K562 (cell line): ENCODE data around the gene HUNK. TPM values are rescaled to one million over a fixed set of nuclear protein-coding genes. Genes with fewer than 3 reads are reported as not detected.
A peak's percentile ranks its signal among the peaks of the same experiment; 100 is the strongest.

Experiments used
- ATAC-seq: fragments of 200-7000 bp; cut with Tn5 transposase; 3 replicates; pipeline ENCODE4 v1.9.1; 2020; ENCODE audit warnings: moderate library complexity
- BruUV-seq: library from RNA; stranded (reverse); fragments of 400-500 nt; replicated peaks from 2 replicates; lab custom pipeline; 2021; lab: Mats Ljungman, UMichigan
- CTCF ChIA-PET: fragments of 300-600 bp; formaldehyde crosslinking; extraction: SDS; loops from one replicate; lab custom pipeline; 2021; ENCODE audit warnings: low intra/inter-chr PET ratio; lab: Yijun Ruan, JAX
- POLR2A ChIA-PET: fragments of 300-600, 350-650 bp; sonication (Branson Sonifier 250); formaldehyde crosslinking; extraction: SDS; loops from one replicate; lab custom pipeline; 2021; ENCODE audit warnings: antibody characterized with exemption, inconsistent platforms; lab: Yijun Ruan, JAX
- DNase-seq, 4 experiments: peaks; one replicate each; pipeline versions ENCODE4 v3.0.0 to v3.0.0-alpha.2; 2011 to 2018; ENCODE audit warnings: low spot score in 3 of 4, mixed read lengths in 3 of 4; ENCODE audit errors: extremely low read depth in 1 of 4
- FAIRE-seq: peaks from 2 replicates; lab custom pipeline; 2011; peaks lifted over from hg19 to GRCh38; lab: Jason Lieb, UNC
- H2AFZ ChIP-seq: 2 replicates; pipeline ENCODE4 v1.6.0; 2011; ENCODE audit warnings: low read depth, low read length, control low read depth, inconsistent platforms
- H3K27ac ChIP-seq: fragments of 200-600 bp; 3 replicates; pipeline ENCODE4 v1.8.0; 2011; ENCODE audit warnings: low read depth, mild to moderate bottlenecking, control low read depth, inconsistent platforms, low read length, moderate library complexity, mixed read lengths; ENCODE audit errors: extremely low read depth
- H3K27me3 ChIP-seq, 2 experiments: fragments of 300-600 bp in 1 of 2; 2 replicates in 1 of 2; 3 replicates in 1 of 2; pipeline versions ENCODE4 v1.6.0 to v1.8.0; 2011; ENCODE audit warnings: inconsistent platforms in 2 of 2, low read length in 2 of 2, mild to moderate bottlenecking in 1 of 2, mixed read lengths in 1 of 2, moderate library complexity in 1 of 2; ENCODE audit not compliant: control insufficient read depth in 2 of 2, insufficient read depth in 2 of 2
- H3K36me3 ChIP-seq: fragments of 300-600 bp; 3 replicates; pipeline ENCODE4 v1.8.0; 2011; ENCODE audit warnings: mild to moderate bottlenecking, low read length, inconsistent platforms; ENCODE audit not compliant: control insufficient read depth, insufficient read depth
- H3K4me1 ChIP-seq, 2 experiments: fragments of 200-600 bp in 1 of 2; replicated peaks in 1 of 2; 2 replicates in 1 of 2; 3 replicates in 1 of 2; pipeline versions ENCODE4 v1.5.1 to v1.8.0; 2011; ENCODE audit warnings: inconsistent platforms in 2 of 2, low read length in 2 of 2, mild to moderate bottlenecking in 1 of 2, mixed read lengths in 1 of 2, moderate library complexity in 1 of 2; ENCODE audit not compliant: control insufficient read depth in 2 of 2, insufficient read depth in 2 of 2
- H3K4me2 ChIP-seq: 2 replicates; pipeline ENCODE4 v1.6.1; 2011; ENCODE audit warnings: low read length, control low read depth, inconsistent platforms, mixed read lengths; ENCODE audit not compliant: insufficient read depth
- H3K4me3 ChIP-seq: fragments of 200-600 bp; sonication (generic), shearing (Covaris generic); 2 replicates; pipeline ENCODE4 v1.5.1; 2016; ENCODE audit warnings: control low read depth, inconsistent platforms
- H3K79me2 ChIP-seq: fragments of 200-600 bp; 3 replicates; pipeline ENCODE4 v1.8.0; 2011; ENCODE audit warnings: low read length, inconsistent platforms; ENCODE audit not compliant: control insufficient read depth, insufficient read depth
- H3K9ac ChIP-seq, 2 experiments: 2 replicates each; pipeline versions ENCODE4 v1.6.0 to v1.6.1; 2011; ENCODE audit warnings: low read depth in 2 of 2, low read length in 2 of 2, control low read depth in 1 of 2, inconsistent platforms in 1 of 2, mild to moderate bottlenecking in 1 of 2, mixed read lengths in 1 of 2; ENCODE audit not compliant: insufficient read depth in 1 of 2
- H3K9me1 ChIP-seq: one replicate; pipeline ENCODE4 v1.6.0; 2011; ENCODE audit warnings: inconsistent platforms, mild to moderate bottlenecking, low read length, moderate library complexity; ENCODE audit not compliant: control insufficient read depth, insufficient read depth
- H3K9me3 ChIP-seq: replicated peaks from 2 replicates; pipeline ENCODE4 v1.5.1; 2011; ENCODE audit warnings: low read depth, low read length, inconsistent platforms; ENCODE audit not compliant: control insufficient read depth, insufficient read depth
- H4K20me1 ChIP-seq: replicated peaks from 2 replicates; pipeline ENCODE4 v1.6.1; 2011; ENCODE audit warnings: low read length, inconsistent platforms, mixed read lengths; ENCODE audit not compliant: control insufficient read depth, insufficient read depth
- ELF4 ChIP-seq: fragments of 450-650 bp; formaldehyde crosslinking; IDR thresholded peaks from 2 replicates; pipeline ENCODE4 v1.4.0; 2022; ENCODE audit warnings: missing genetic modification characterization
- HMBOX1 ChIP-seq: sonication (generic); IDR thresholded peaks from 2 replicates; pipeline ENCODE4 v1.6.1; 2016
- MEF2D ChIP-seq: conservative IDR thresholded peaks from 2 replicates; pipeline ENCODE4 v1.6.1; 2016; ENCODE audit warnings: low read depth, missing genetic modification characterization, missing compliant biosample characterization
- ZFP91 ChIP-seq: sonication (generic); formaldehyde crosslinking; IDR thresholded peaks from 2 replicates; pipeline ENCODE4 v1.8.0; 2022; ENCODE audit warnings: mild to moderate bottlenecking, missing genetic modification reagents
- WGBS: fragments of 100-300 bp; shearing (Covaris generic); methylation state at CpG from one replicate; pipeline ENCODE4 v1.1.6; 2016; ENCODE audit warnings: low coverage, mixed read lengths; ENCODE audit not compliant: insufficient coverage; ENCODE audit errors: missing lambda C conversion rate; 5-methylcytosine and 5-hydroxymethylcytosine counted together
- in situ Hi-C: fragments of 300-500 bp; cut with MboI; formaldehyde crosslinking; loops from 4 replicates; pipeline ENCODE4 v1.15.0; 2018; ENCODE audit warnings: inconsistent platforms, mixed read lengths
- intact Hi-C: fragments of 100-400 bp; cut with micrococcal nuclease; formaldehyde crosslinking; loops from 2 replicates; pipeline ENCODE4 v1.14.2; 2022
- polyA plus RNA-seq, 8 experiments: library from polyadenylated mRNA; depleted of rRNA in 4 of 8; stranded (reverse) in 5 of 8; unstranded in 3 of 8; fragments of >200 nt; fragmentation: Nextera tagmentation in 2 of 8; fragmentation: Illumina TruSeq in 1 of 8; extraction: Ambion mirVana in 2 of 8; extraction: Trizol in 1 of 8; gene quantifications; 2 replicates each; pipeline versions ENCODE4 v1.2.1 to v1.2.3, GENCODE V29; 2011 to 2014; ENCODE audit warnings: inconsistent platforms in 1 of 8, missing spikeins in 1 of 8
- total RNA-seq, 7 experiments: library from RNA; depleted of rRNA in 6 of 7; stranded (reverse); fragments of >200 nt in 6 of 7; fragmentation: Illumina TruSeq in 2 of 7; extraction: Trizol in 2 of 7; gene quantifications; 2 replicates each; pipeline versions ENCODE4 v1.2.1 to v1.2.3, GENCODE V29; 2011 to 2021; ENCODE audit warnings: low replicate concordance in 1 of 7

HUNK gene
- total and polyA plus RNA-seq, 9 of the 15 experiments (the other 6 are each of a cell fraction or from before 2014, with no cell fraction given): not detected

GRCh38 chr21:31937303-31937702, 64.5 kb downstream of the HUNK start (continued):
- no peak for TF ChIP-seq HMBOX1
- TF ChIP-seq ZFP91 (CRISPR knock-in tag): no peak

GRCh38 chr21:31938330-31939301, 65.8 kb downstream of the HUNK start:
- H3K4me1 ChIP-seq: no peaks in the 10 kb centered on the region
- H3K36me3 ChIP-seq: no peaks in the 10 kb centered on the region
- no peaks in the 10 kb centered on the region for H3K9me1 ChIP-seq
- no peaks in the 10 kb centered on the region for H4K20me1 ChIP-seq
- POLR2A ChIA-PET: interaction anchor here (0.6 to 1.1 kb wide), 2 partner anchors 10 to 191 kb away, joined by 3 to 5 read pairs; no protein-coding TSS in a partner anchor
- H3K27me3 ChIP-seq: peaks cover 6 to 7% of the 10 kb centered on the region in 2 experiments
- no peak overlapping the region for H2AFZ ChIP-seq
- FAIRE-seq (peak; percentile 57), ATAC-seq (no peak), DNase-seq (no peak)
- no peak overlapping the region for H3K4me2 ChIP-seq
- H3K79me2 ChIP-seq: no peaks in the 10 kb centered on the region
- H3K9ac ChIP-seq: no peak overlapping the region
- no peak for TF ChIP-seq MEF2D (tag)
- TF ChIP-seq ELF4 (CRISPR knock-in tag): no peak
- WGBS: under 1% methylated on average over 15 of the region's 15 CpGs
- in situ Hi-C loops: no loop called here
- BruUV-seq: no TSS peak
- CTCF ChIA-PET: no interaction called here
- H3K4me3 ChIP-seq: no peak overlapping the region
- H3K27ac ChIP-seq: no peak overlapping the region
- intact Hi-C loops: no loop called here
- H3K9me3 ChIP-seq: no peaks in the 10 kb centered on the region
